CD4-positive, alpha-beta T cell treated with Interferon alpha-2 for 1 hour (primary cell): Measurements from ENCODE around the gene ABLIM2.

Experiments
- DNase-seq, 2 donors: peaks; one replicate each; pipeline ENCODE4 v3.0.0-alpha.2; 2020 to 2022

Gene ABLIM2

DNA sequence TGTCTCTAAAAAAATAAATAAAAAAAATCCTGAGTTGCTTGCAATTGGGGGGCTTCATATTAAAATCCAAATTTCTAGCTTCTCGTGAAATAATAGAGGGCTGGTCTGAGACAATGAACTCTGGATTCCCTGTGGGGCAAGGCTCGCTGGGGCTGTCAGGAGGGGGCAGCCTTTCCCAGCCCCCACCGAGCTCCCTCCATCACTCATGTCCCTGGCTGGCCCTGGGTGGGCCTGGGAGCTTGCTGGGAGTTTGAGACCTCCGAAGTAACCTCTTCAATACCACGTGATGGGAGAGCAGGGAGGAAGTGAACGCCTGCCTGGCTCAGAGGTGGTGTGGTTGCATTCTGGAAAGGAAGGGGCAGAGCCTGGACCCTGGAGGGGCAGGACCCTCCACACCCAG, 164.9 kb downstream of the ABLIM2 start:
- DNase-seq: no peak

DNA sequence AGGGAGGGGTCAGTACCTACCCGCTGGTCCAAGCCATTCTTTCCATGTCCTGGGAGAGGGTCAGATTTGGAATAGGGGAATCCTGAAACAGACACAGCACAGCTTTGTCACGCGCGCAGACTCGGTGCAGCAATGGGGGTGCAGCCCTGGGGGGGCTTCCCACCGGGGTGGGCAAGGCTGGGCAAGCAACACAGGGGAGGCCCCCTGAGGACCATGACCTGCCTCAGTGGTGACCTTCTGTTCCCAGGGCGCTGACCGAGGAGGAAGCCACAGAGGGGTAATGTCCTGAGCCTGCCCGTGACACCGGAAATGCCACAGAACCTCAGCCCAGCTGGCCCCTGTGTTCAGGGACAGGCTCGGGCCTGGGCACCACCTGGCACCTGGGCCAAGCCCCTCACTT, 165.8 kb downstream of the ABLIM2 start:
- DNase-seq: no peak

DNA sequence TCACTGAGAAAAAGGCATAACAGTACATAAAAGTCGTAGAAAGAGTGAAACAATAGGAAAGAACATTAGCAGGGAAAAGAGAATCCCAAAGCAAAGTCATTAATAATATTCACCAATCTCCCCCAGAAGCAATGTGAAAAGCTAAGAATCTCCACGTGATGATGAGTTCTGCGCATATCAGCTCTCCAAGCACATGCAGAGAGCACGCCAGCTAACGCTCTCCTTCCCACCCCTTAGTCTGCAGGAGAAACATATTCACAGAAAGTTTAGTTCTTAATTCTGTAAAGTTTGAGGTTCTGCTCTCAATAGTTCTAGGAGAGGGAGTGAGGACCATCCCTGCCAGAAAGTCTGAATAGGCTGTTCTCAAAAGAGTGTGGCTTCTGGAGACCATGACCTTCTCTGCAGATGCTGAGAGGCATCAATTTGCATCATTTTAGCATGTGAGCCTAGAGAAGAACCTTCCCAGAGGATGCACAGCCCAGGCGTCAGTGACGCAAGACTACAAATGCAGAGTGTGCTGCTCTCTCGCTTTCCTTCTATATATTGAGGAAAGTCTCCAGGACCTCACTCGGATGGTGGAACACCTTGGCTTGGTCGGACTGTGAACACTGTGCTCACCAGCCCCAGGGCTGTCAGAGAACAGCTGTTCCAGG, 167.7 kb downstream of the ABLIM2 start:
- DNase-seq: no peak

DNA sequence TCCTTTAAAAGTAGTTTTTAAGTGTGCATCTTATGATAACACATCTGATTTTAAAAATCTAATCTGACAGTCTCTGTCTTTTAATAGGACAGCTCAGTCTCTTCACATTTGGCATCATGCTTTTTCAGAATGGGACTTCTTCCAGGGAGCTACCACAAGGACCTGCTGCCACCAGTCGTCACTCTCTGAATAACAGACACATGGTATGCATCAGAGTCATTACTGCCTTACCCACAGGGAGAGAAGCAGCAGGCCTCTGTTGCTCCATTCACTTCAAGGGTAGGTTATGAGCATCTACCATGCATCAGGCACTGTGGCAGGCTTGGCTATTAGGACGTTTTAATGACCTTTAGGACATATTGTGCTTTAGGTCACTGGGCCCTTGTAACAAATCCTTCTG, 169.0 kb downstream of the ABLIM2 start:
- DNase-seq: no peak

DNA sequence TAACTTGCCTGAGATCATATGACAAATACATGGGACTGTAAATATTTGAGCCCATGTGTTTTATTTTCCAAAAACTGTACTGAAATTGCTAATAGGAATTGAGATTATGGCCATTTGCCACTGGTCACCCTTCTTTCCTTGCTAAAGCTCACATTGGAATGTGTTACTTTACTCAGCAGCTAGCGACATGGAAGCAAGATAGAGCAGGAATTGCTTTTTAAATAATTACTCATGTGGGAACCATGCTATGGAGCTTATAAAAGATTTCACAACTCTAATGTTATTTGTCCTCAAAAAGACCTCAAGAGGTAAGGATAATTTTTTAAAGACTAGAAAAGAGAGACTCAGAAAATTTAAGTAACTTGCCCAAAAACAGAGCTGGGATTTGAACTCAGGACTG, 170.2 kb downstream of the ABLIM2 start:
- no peak for DNase-seq

DNA sequence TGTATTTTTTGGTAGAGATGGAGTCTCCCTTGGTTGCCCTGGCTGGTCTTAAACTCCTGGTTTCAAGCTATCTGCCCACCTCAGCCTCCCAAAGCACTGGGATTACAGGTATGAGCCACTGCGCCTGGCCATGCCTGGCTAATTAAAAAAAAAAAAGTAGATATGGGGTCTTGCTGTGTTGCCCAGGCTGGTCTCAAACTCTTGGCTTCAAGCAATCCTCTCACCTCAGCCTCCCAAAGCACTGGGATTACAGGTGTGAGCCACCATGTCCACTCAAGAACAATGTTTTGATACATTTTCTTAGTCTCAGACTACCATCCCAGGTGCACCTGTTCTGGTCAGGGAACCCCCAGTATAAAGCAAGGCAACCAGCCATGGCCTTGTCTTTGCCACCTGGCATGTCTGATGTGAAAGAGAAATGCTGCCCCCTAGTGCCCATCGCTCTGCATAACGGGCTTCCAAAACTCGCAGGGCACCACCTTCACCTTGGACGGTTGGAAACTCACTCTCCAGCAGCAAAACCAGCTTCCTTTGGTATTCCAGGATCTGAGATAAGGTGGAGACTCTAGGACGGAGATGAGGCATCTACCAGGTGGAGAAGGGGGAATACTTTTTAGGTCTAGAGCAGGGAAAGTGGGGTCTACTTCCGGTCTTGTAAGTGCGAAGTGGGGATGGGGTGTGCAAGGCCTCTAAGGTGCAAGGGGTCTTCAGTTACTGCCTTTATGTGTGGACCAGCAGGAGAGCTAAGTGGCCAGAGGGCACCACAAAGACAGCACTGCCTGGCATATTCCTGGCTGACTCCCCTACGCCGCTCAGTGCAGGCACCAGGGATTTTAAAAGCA, 171.2 kb downstream of the ABLIM2 start:
- peak; percentile 64 to 81 for DNase-seq

DNA sequence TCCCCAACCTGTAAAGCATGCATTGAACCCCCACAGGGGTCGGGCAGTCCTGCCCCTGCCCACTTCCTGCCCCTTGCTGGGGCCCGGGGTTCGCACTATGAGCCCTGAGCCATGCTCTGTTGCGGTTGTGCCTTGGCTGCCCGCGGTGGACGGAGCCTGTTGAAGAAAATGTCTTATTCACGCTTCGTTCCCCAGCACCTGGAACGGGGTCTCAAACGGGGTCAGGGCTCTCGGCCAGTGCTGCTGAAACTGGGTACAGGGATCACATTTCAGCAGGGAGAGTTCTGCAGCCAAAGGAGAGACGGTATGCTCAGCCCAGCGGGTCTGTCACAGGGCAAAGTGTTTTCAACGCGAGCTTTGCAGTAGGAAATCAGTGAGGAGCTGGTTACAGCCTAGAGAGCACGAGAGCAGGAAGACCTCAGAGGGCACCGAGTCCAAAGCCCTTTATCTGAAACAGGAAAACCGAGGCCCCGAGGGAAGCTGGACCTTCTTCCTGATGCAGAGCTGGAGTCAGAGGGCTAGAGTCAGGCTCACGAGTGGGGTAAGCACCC, 172.6 kb downstream of the ABLIM2 start:
- DNase-seq: no peak

DNA sequence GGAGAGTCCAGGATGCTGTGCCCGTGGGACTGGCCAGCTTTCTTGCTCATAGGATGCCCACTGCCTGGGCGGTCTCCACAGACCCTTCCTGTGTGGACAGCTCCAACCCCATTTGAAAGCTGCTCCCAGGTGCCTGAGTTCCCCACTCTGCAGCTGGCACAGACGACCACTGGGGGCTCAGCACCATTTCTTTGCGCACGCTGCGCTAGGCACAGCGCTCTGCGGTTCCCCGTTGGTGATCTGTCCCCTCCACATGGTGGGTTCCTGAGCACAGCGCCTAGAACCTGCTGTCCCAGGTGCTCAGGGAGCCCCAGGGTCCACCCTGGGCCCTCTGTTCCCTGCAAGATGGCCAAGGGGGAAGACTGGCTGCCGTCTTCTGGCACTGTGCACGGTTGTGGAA, 173.5 kb downstream of the ABLIM2 start:
- DNase-seq: no peak

DNA sequence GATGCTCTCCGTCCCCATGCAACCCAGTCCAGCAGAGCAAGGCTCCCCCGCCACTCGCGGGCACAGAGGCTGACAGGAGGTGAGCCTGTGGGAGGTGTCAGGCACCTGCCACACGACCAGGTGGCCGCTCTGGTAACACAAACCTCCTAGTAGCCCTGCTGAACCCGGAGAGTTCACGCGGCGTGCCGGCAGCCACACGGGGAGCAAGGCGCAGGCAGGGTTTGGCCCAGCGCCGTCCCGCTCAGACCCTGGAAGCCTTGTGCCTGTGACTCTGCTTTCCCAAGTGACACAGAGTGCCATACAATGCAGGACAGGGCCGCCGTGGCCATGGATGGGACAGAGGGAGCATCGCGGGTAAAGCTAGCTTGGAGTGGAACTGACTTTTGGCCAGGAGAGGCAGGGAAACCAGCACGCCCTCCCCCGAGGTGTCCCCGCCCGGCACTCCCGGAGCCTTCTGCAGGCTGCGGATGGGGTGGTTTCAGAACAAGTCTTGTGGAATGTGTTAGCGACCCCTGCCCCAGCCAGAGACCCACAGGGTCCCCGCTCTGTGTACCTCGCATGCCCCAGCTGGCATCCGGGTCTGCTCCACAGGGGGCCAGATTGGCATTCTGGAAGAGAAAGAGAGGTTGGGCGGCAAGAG, 174.2 kb downstream of the ABLIM2 start:
- no peak for DNase-seq

DNA sequence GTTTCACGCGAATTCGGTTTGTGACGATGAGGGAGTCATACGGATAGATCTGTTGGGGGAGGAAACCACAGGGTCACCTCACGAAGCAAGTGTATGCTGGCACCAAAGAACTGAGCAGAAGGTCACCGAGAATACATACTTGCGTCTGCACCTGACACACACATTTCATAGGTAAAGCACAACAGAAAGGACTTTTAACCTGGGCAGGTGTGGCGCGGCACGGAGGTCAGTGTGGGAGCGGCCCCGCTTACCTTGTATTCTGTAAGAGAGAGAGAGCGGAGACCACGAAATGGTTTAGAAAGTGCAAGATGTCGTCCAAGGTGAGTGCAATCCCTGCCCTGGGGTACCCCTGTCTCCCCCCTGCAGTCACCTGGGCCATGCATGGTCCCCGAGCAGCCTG, 175.3 kb downstream of the ABLIM2 start:
- no peak for DNase-seq

DNA sequence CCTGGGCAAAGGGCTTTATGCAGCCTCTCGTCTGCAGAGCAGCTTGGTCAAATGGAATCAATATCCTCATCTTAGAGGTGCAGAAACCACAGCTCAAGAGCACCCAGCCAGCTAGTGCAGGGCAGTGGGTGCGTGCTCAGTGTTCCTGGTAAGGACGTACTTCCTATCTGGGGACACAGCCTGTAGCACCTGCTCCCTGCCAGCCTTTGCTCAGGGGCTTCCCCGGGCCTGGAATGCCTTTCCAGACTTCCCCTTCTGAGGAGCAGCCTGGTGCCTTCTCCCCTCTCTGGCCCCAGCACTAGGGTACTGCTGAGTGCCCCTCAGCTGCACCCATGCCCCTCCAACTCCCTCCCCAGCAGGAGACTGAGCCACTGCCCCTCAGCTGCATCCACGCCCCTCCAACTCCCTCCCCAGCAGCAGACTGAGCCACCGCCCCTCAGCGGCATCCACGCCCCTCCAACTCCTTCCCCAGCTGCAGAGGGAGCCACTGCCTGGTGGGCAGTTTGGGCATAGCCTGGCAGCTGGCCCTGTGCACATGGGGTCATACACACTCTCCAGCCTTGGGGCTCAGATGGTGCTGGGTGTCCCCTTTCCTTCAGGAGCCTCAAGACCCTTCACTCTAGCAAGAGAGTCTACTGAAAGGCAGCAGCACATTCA, 176.7 kb downstream of the ABLIM2 start:
- DNase-seq: no peak

DNA sequence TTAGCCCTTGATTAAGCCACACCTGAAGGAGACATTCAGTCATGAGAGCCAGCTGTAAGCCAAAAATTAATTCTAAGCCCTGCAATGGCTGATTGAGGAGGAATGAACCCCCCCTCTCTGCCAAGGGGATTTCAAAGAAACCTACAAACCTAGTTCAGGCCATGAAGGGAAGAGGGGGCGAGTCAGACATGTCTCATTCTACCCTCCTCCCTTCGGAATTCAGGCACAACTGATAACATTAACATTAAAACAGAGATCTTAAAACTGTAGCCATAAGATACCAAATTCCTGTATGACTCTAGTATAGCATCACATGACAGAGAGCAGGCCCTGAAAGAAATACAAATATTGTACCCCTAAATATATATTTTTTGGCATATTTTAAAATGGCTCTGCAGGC, 178.6 kb downstream of the ABLIM2 start:
- no peak for DNase-seq

DNA sequence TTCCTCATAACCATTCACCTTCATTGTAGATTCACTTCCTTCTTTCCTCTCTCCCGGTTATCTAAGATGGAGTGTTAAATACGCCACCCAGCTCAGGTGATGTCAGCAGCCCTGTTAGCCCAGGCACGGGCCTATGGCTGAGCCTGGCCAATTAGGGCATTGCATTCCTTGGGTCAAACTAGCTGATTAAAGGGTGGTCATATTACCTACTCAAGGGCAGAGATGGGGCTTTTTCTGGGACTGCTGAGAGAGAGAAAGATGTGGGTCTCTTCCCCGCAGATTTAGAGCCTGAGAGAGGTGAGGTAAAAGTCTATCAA, 179.0 kb downstream of the ABLIM2 start:
- no peak for DNase-seq

DNA sequence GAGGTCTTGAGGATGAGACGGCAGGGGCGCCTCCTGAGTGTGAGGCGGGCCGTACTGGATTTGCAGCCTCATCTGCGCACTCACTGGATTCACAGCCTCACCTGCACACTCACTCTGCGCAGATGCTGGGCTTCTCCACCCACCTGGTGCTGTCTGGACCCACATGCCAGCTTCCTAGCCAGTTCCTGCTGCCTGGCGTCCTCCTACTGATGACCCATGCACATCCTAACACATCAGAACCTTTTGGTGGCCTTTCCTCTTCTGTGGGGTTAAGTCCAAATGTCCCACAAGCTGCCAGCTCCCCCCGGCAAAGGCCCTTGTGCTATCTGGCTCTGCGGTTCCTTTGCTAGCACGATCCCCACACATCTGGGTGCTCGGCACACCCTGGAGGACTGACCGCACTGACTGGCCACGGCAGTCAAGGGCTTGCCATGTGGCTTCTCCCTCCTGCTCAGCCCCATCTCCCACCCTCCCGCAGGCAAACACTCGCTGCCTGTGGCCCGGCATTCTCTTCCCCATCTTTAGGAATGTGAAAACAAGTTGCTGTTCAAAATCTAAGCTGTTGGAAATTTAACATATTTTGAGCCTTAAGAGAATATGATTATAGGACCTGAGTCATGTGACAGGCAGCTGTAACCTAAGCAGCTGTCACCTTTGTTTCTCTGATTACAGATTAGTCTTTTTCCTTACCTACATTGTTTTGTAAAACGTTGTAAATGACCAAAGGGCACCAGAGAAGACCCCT, 179.5 kb downstream of the ABLIM2 start:
- no peak for DNase-seq

DNA sequence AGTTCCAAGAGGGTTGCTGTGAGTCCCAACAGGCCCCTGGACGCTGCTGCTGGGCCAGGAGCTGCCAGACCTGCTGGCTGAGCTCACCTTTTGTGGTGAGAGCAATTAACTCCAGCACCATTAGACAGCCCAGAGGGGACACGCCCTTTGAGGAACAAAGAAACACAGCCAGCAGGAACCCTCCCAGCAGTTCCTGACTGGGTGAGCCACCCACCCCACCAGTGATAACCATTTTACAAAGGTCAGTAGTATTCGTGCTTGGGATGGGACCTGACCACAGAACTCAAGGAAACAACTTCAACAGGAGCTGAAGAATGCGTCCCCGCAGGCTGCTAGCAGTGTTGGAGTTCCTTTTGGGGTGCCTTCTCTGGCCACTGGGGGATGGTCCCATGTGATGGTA, 180.1 kb downstream of the ABLIM2 start:
- DNase-seq: no peak

DNA sequence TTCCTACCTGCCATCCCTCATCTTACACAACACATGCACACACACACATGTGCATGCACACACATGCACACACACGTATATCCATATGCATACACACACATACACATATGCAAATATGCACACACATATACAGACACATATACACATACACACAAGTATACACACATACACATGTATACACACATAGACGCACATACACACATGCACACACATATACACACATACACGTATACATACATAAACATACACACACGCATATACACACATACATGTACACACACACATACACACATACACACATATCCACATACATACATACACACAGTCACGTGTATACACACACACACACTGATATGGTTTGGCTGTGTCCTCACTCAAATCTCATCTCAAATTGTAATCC, 182.0 kb downstream of the ABLIM2 start:
- DNase-seq: no peak

DNA sequence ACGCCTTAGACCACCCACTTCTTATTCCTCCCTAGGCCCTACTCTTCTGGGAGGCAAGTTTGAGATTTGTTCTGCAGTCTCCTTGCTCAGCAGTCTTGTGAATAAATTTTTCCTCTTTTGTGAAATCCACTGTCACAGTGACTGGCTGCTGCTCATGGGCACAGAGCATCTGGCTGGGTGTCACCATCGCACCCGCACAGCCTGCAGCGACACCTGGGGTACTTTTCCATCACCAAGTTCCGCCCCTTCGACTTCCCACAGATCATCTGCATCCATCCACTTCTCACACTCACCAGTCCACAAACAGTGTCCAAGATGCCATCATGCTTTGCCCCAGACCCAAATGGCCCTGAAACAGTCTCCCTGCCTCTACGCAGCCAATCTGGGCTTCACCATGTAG, 182.6 kb downstream of the ABLIM2 start:
- DNase-seq: no peak

DNA sequence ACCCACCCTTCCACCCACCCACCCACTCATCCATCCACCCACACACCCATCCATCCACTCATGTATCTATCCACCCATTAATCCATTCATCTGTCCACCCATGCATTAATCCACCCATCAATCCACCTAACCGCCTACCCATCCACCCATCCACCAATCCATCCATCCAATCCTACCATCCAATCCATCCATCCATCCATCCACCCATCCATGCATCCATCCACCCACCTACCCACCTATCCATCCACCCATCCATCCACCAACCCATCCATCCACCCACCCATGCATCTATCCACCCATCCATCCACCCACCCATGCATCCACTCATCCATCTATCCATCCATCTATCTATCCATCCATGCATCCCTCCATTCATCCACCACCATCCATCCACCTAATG, 184.2 kb downstream of the ABLIM2 start:
- DNase-seq: no peak

DNA sequence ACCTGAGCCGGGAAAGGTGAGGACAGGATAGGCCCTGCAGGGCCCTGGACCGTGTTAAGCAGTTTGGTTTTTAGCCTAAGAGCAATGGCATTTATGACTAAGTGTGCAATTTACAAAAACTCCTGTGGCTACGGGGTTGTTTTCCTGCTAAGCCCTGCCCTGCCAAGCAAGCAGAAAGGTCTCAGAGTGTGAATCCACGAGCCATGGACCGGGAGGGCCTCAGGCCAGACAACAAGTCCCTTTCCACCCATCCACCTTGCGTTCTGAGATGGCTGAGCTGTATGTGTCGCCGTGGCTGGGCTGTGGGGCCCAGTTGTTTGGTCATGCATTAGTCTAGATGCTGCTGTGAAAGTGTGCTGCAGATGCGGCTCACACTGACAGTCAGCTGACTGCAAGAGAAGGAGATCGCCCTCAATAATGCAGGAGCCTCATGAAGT, 185.1 kb downstream of the ABLIM2 start:
- peak in 1 of 2 donors; percentile 16 for DNase-seq

DNA sequence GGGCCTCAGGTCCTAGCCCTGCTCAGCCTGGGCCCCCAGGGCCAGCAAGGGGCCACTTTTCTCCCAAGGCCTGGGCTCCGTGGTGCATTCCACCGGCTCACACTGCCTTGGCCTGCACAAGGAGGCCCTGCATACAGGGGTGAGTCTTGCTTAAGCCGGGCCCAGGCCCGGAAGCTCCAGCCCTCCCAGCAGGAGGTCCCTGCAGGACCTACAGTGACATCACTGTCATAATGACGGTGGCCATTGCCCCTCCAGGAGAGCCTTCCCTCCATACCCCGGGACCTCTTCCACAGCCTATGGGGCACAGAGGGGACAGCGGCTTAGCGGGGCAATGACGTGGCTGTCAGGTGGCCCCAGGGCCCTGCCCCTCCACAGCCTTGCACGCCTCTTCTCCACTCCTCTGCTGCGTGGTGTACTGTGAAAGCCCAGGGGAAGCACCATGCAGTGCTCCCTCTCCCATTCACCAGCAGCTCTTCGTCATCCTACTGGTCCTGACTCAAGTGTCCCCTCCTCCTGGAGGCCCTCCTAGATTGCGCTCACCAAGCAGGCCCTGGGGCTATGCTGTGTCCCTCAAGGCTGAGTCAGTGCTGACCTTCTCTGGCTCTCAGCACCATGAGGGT, 186.6 kb downstream of the ABLIM2 start:
- no peak for DNase-seq

DNA sequence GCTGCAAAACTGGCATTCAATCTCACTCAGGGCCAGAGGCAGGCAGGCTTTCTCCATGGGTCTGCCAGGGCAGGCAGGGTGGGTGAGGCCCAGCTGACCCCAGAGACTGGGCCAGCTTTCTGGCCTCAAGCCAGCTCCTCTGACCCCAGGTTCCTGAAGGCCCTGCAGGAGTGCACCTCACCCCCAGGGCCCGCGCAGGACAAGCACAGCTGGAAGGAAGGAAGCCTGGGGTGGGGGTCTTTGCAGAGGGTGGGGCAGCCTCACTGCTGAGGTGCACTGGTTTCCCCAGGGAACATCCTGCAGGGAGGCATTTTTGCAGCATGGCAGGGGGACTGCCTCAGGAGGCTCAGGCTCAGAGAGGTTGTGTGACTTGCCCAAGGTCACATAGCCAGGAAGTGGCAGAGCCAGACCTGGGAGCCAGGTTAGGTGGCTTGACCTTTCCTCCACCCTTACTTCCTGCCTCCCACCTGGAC, 187.4 kb downstream of the ABLIM2 start:
- DNase-seq: no peak

DNA sequence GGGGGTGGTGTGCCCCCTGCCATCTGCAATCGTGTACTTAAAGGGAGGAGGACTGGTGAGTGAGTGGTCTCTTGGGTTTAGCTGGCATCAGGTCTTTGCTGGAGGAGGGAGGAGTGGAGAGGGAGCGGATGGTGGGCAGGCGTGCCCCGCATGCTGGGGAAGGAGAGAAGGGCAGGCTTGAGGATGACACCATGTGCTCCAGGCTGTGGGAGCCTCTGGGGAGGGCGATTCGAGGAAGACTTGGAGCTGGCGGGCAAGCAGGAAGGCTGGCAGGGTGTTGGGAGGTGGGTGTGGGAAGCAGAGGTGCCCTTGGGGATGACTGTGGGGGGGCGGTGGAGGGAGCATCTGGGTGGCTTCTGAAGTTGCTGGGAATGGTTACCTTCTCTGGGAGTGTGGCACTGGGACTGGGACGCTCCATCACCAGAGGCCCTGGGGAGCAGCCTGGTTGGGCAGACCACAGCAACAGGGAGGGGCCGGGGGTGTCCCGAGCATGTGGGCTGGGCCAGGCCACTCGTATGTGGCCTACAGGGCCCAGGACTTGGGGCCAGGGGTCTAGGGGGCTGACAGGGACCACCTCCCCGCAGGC, 188.2 kb downstream of the ABLIM2 start:
- no peak for DNase-seq
